GM12878 (cell line): ENCODE data around the gene MIEN1. TPM values are rescaled to one million over a fixed set of nuclear protein-coding genes. Genes with fewer than 3 reads are reported as not detected.

Experiments
- BCL11A ChIP-seq: IDR thresholded peaks from 2 replicates; pipeline ENCODE4 v1.6.1; 2011; ENCODE audit warnings: low read depth, low read length
- BCLAF1 ChIP-seq: fragments of 450-650 bp; IDR thresholded peaks from 2 replicates; pipeline ENCODE4 v1.6.1; 2017; ENCODE audit warnings: antibody characterized with exemption, mild to moderate bottlenecking, moderate library complexity
- CEBPB ChIP-seq, 2 experiments: fragments of 150-350 bp in 1 of 2; IDR thresholded peaks; 2 replicates each; pipeline ENCODE4 v1.6.1; 2012 to 2014; ENCODE audit warnings: low read depth in 2 of 2, low read length in 2 of 2, borderline replicate concordance in 1 of 2, inconsistent platforms in 1 of 2
- EGR1 ChIP-seq, 2 experiments: IDR thresholded peaks; 1 replicate in 1 of 2; 2 replicates in 1 of 2; pipeline ENCODE4 v1.6.1; 2011 to 2012; ENCODE audit warnings: low read depth in 2 of 2, low read length in 2 of 2, borderline replicate concordance in 1 of 2, mild to moderate bottlenecking in 1 of 2, moderate library complexity in 1 of 2
- EZH2 ChIP-seq: IDR thresholded peaks from 2 replicates; pipeline ENCODE4 v1.6.1; 2012; ENCODE audit warnings: low read depth, mild to moderate bottlenecking, control low read depth, inconsistent platforms, low read length, borderline replicate concordance; ENCODE audit not compliant: control insufficient read depth
- GABPA ChIP-seq: IDR thresholded peaks from 2 replicates; pipeline ENCODE4 v1.6.1; 2014; ENCODE audit warnings: antibody characterized with exemption, low read depth, mild to moderate bottlenecking, inconsistent platforms
- JUND ChIP-seq: IDR thresholded peaks from 2 replicates; pipeline ENCODE4 v1.6.1; 2012; ENCODE audit warnings: low read depth, mild to moderate bottlenecking, low read length, improper control_type of control experiment, moderate library complexity
- POU2F2 ChIP-seq: IDR thresholded peaks from 3 replicates; pipeline ENCODE4 v1.6.1; 2011; ENCODE audit warnings: low read depth, mild to moderate bottlenecking, low read length, borderline replicate concordance
- PRDM15 ChIP-seq: fragments of 450-650 bp; formaldehyde crosslinking; IDR thresholded peaks from 2 replicates; pipeline ENCODE4 v1.4.0; 2020; ENCODE audit warnings: mild to moderate bottlenecking, moderate library complexity
- RELA ChIP-seq: fragments of 450-650 bp; IDR thresholded peaks from 2 replicates; pipeline ENCODE4 v1.8.0; 2014; ENCODE audit warnings: borderline replicate concordance; ENCODE audit not compliant: partially characterized antibody
- SIN3A ChIP-seq: IDR thresholded peaks from 2 replicates; pipeline ENCODE4 v1.6.1; 2012; ENCODE audit warnings: low read depth, low read length, improper control_type of control experiment
- SP1 ChIP-seq: IDR thresholded peaks from one replicate; pipeline ENCODE4 v1.6.1; 2011; ENCODE audit warnings: low read depth, low read length
- SPI1 ChIP-seq: IDR thresholded peaks from 2 replicates; pipeline ENCODE4 v1.6.1; 2011; ENCODE audit warnings: low read depth, mild to moderate bottlenecking, low read length, moderate library complexity, borderline replicate concordance; ENCODE audit not compliant: insufficient read depth
- TARDBP ChIP-seq: IDR thresholded peaks from 2 replicates; pipeline ENCODE4 v1.6.1; 2016; ENCODE audit warnings: borderline replicate concordance
- ZBED1 ChIP-seq: IDR thresholded peaks from 2 replicates; pipeline ENCODE4 v1.6.1; 2016; ENCODE audit warnings: borderline replicate concordance
- polyA plus RNA-seq, 11 experiments: library from polyadenylated mRNA; depleted of rRNA in 4 of 11; unstranded in 6 of 11; stranded (reverse) in 5 of 11; fragments of >200 nt; fragmentation: Nextera tagmentation in 4 of 11; fragmentation: Illumina TruSeq in 1 of 11; extraction: Ambion mirVana in 4 of 11; extraction: Trizol in 1 of 11; gene quantifications; 1 replicate in 1 of 11; 2 replicates in 10 of 11; pipeline versions ENCODE4 v1.2.1 to v1.2.3, GENCODE V29; 2011 to 2016; ENCODE audit warnings: inconsistent platforms in 2 of 11, missing spikeins in 2 of 11, low read depth in 1 of 11
- total RNA-seq, 4 experiments: library from RNA; depleted of rRNA in 3 of 4; stranded (reverse); fragments of >200 nt in 3 of 4; fragmentation: Illumina TruSeq in 1 of 4; extraction: Trizol in 1 of 4; gene quantifications; 2 replicates each; pipeline versions ENCODE4 v1.2.1 to v1.2.3, GENCODE V29; 2013 to 2021
- TF ChIP-seq, protein P1 (sequence below): fragments of 450-650 bp; IDR thresholded peaks from 2 replicates; pipeline ENCODE4 v1.6.1; 2018; ENCODE audit warnings: mild to moderate bottlenecking, low read depth, moderate library complexity; ENCODE audit not compliant: partially characterized antibody

Gene MIEN1
- total and polyA plus RNA-seq, 10 of the 15 experiments (the other 5 are each of a cell fraction or from before 2014, with no cell fraction given) = 24.9 to 89.1 (median 47.7) TPM

- TF ChIP-seq PRDM15 (CRISPR knock-in tag) (no peak), POU2F2 (peak; percentile 34; the same call in 2 of the 3 replicates), TARDBP (no peak), EGR1 (IDR thresholded peaks at IDR 0.05; ENCODE audit: borderline replicate concordance in 1 of 2, low read depth in 2 of 2, low read length in 2 of 2) (no peak), RELA (no peak), BCLAF1 (no peak), BCL11A (peak; percentile 73), ZBED1 (no peak; the same call in 1 of the 2 replicates), SIN3A (no peak), EZH2 (no peak), CEBPB (IDR thresholded peaks at IDR 0.05; ENCODE audit: borderline replicate concordance in 1 of 2, low read depth in 2 of 2, low read length in 2 of 2) (0 out of 4 replicates have a peak, but pooled peaks of 1 of the 2 experiments have one; percentile 18), GABPA (peak; percentile 35; the same call in 1 of the 2 replicates), JUND (0 out of 2 replicates have a peak, but pooled peaks have one; percentile 35), SPI1 (peak; percentile 76), SP1 (no peak)
- TF ChIP-seq, protein P1, sequence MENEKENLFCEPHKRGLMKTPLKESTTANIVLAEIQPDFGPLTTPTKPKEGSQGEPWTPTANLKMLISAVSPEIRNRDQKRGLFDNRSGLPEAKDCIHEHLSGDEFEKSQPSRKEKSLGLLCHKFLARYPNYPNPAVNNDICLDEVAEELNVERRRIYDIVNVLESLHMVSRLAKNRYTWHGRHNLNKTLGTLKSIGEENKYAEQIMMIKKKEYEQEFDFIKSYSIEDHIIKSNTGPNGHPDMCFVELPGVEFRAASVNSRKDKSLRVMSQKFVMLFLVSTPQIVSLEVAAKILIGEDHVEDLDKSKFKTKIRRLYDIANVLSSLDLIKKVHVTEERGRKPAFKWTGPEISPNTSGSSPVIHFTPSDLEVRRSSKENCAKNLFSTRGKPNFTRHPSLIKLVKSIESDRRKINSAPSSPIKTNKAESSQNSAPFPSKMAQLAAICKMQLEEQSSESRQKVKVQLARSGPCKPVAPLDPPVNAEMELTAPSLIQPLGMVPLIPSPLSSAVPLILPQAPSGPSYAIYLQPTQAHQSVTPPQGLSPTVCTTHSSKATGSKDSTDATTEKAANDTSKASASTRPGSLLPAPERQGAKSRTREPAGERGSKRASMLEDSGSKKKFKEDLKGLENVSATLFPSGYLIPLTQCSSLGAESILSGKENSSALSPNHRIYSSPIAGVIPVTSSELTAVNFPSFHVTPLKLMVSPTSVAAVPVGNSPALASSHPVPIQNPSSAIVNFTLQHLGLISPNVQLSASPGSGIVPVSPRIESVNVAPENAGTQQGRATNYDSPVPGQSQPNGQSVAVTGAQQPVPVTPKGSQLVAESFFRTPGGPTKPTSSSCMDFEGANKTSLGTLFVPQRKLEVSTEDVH = no peak
Observed at GRCh38 chr17:39777534-39778365, 47.4 kb upstream of the MIEN1 start (continued).
